HCT116 (cell line): ENCODE results near the gene IPO13. TPM values are rescaled to one million over a fixed set of nuclear protein-coding genes. Genes with fewer than 3 reads are reported as not detected.

Source experiments
- ATAC-seq: fragments of 200-7000 bp; cut with Tn5 transposase; 2 replicates; pipeline ENCODE4 v1.9.1; 2020; ENCODE audit warnings: mild to moderate bottlenecking, moderate library complexity
- BruUV-seq: library from RNA; stranded (reverse); fragments of 400-500 nt; replicated peaks from 2 replicates; lab custom pipeline; 2021; lab: Mats Ljungman, UMichigan
- CTCF ChIA-PET: fragments of 300-600 bp; sonication (Branson Sonifier 250); formaldehyde crosslinking; loops from one replicate; lab custom pipeline; 2021; ENCODE audit warnings: antibody characterized with exemption; lab: Charles Lee
- POLR2A ChIA-PET: fragments of 300-600, 350-600 bp; sonication (Branson Sonifier 250); formaldehyde crosslinking; loops from one replicate; lab custom pipeline; 2021; ENCODE audit warnings: antibody characterized with exemption; lab: Charles Lee
- RAD21 ChIA-PET, 2 experiments: fragments of 300-600 bp; sonication (Branson Sonifier 250); formaldehyde crosslinking; loops; one replicate each; lab custom pipeline; 2023; ENCODE audit warnings: low total read pairs in 2 of 2; ENCODE audit not compliant: uncharacterized antibody in 2 of 2, unreplicated experiment in 2 of 2, low non-redundant PET in 1 of 2; lab: Charles Lee
- DNase-seq: peaks from one replicate; pipeline ENCODE4 v3.0.0-alpha.2; 2010; ENCODE audit warnings: low read depth, low spot score
- H2AFZ ChIP-seq: fragments of 200-600 bp; shearing (Covaris generic), sonication (generic); 2 replicates; pipeline ENCODE4 v1.6.1; 2017; ENCODE audit warnings: low read depth, mixed run types, mixed read lengths, antibody characterized with exemption, low read length; ENCODE audit not compliant: poor library complexity, severe bottlenecking
- H3K27ac ChIP-seq: 2 replicates; pipeline ENCODE4 v1.5.1; 2012; ENCODE audit warnings: low read depth, low read length
- H3K27me3 ChIP-seq: fragments of 200-600 bp; sonication (generic); 2 replicates; pipeline ENCODE4 v1.6.1; 2016; ENCODE audit warnings: mixed run types, low read length, mixed read lengths; ENCODE audit not compliant: insufficient read depth
- H3K36me3 ChIP-seq, 2 experiments: fragments of 200-500 bp in 1 of 2; fragments of 200-600 bp in 1 of 2; sonication (Bioruptor generic) in 1 of 2; sonication (generic) in 1 of 2; 2 replicates each; pipeline versions ENCODE4 v1.5.1 to v1.6.1; 2014 to 2016; ENCODE audit warnings: low read length in 2 of 2, inconsistent platforms in 1 of 2, mixed read lengths in 1 of 2, mixed run types in 1 of 2; ENCODE audit not compliant: insufficient read depth in 2 of 2, control insufficient read depth in 1 of 2
- H3K4me1 ChIP-seq, 2 experiments: fragments of 200-600 bp in 1 of 2; sonication (generic) in 1 of 2; 2 replicates each; pipeline versions ENCODE4 v1.5.1 to v1.6.1; 2012 to 2017; ENCODE audit warnings: low read length in 2 of 2, inconsistent platforms in 1 of 2, mild to moderate bottlenecking in 1 of 2, mixed read lengths in 1 of 2, mixed run types in 1 of 2, moderate library complexity in 1 of 2; ENCODE audit not compliant: insufficient read depth in 2 of 2, control insufficient read depth in 1 of 2
- H3K4me2 ChIP-seq: fragments of 200-600 bp; sonication (generic); 2 replicates; pipeline ENCODE4 v1.6.1; 2017; ENCODE audit warnings: mixed run types, low read length, mixed read lengths
- H3K4me3 ChIP-seq, 2 experiments: fragments of 200-600 bp in 1 of 2; sonication (generic) in 1 of 2; replicated peaks in 1 of 2; 2 replicates each; pipeline ENCODE4 v1.5.1; 2011 to 2016; ENCODE audit warnings: low read length in 2 of 2, control low read depth in 1 of 2, low read depth in 1 of 2, mild to moderate bottlenecking in 1 of 2, mixed read lengths in 1 of 2, mixed run types in 1 of 2
- H3K79me2 ChIP-seq: fragments of 200-600 bp; sonication (generic); 2 replicates; pipeline ENCODE4 v1.6.1; 2017; ENCODE audit warnings: mild to moderate bottlenecking, mixed run types, low read length, moderate library complexity, mixed read lengths; ENCODE audit not compliant: insufficient read depth
- H3K9ac ChIP-seq: fragments of 200-600 bp; sonication (generic); 2 replicates; pipeline ENCODE4 v1.6.1; 2016; ENCODE audit warnings: low read length, mixed read lengths
- H3K9me2 ChIP-seq: fragments of 200-600 bp; sonication (generic), shearing (Covaris generic); 2 replicates; pipeline ENCODE4 v1.6.1; 2017; ENCODE audit warnings: mixed run types, mild to moderate bottlenecking, moderate library complexity; ENCODE audit not compliant: insufficient read depth
- H3K9me3 ChIP-seq, 2 experiments: fragments of 200-500 bp in 1 of 2; fragments of 200-600 bp in 1 of 2; sonication (Bioruptor generic) in 1 of 2; sonication (generic) in 1 of 2; 2 replicates each; pipeline ENCODE4 v1.6.1; 2014 to 2017; ENCODE audit warnings: low read length in 2 of 2, mixed read lengths in 2 of 2, inconsistent platforms in 1 of 2, low read depth in 1 of 2, mild to moderate bottlenecking in 1 of 2, mixed run types in 1 of 2, moderate library complexity in 1 of 2; ENCODE audit not compliant: control insufficient read depth in 1 of 2, insufficient read depth in 1 of 2
- H4K20me1 ChIP-seq: fragments of 200-600 bp; sonication (generic), shearing (Covaris generic); 2 replicates; pipeline ENCODE4 v1.6.1; 2017; ENCODE audit warnings: mixed run types, mild to moderate bottlenecking, moderate library complexity; ENCODE audit not compliant: insufficient read depth
- ATF3 ChIP-seq: IDR thresholded peaks from 2 replicates; pipeline ENCODE4 v1.6.1; 2012
- CEBPB ChIP-seq: IDR thresholded peaks from 2 replicates; pipeline ENCODE4 v1.6.1; 2012; ENCODE audit warnings: low read depth
- EGR1 ChIP-seq: IDR thresholded peaks from 2 replicates; pipeline ENCODE4 v1.6.1; 2012; ENCODE audit warnings: low read depth
- ELF1 ChIP-seq: IDR thresholded peaks from 2 replicates; pipeline ENCODE4 v1.6.1; 2012; ENCODE audit warnings: low read depth, borderline replicate concordance
- EZH2 ChIP-seq: fragments of 200-600 bp; sonication (generic); IDR thresholded peaks from 2 replicates; pipeline ENCODE4 v1.6.1; 2017; ENCODE audit warnings: antibody characterized with exemption, mixed run types
- EZH2phosphoT487 ChIP-seq: fragments of 200-600 bp; IDR thresholded peaks from 2 replicates; pipeline ENCODE4 v1.6.1; 2018; ENCODE audit warnings: antibody characterized with exemption, borderline replicate concordance
- FOSL1 ChIP-seq: IDR thresholded peaks from 2 replicates; pipeline ENCODE4 v1.6.1; 2012; ENCODE audit warnings: low read depth
- JUND ChIP-seq: IDR thresholded peaks from 2 replicates; pipeline ENCODE4 v1.6.1; 2012
- MAX ChIP-seq: IDR thresholded peaks from 2 replicates; pipeline ENCODE4 v1.6.1; 2012
- POLR2A ChIP-seq: IDR thresholded peaks from 2 replicates; pipeline ENCODE4 v1.7.0; 2011; ENCODE audit warnings: borderline replicate concordance; ENCODE audit not compliant: insufficient read depth, insufficient read length; ENCODE audit errors: extremely low read depth
- POLR2AphosphoS5 ChIP-seq: IDR thresholded peaks from 2 replicates; pipeline ENCODE4 v1.6.1; 2011; ENCODE audit warnings: mild to moderate bottlenecking, low read depth, low read length, moderate library complexity
- RAD21 ChIP-seq: IDR thresholded peaks from 2 replicates; pipeline ENCODE4 v1.6.1; 2012; ENCODE audit warnings: low read depth, mild to moderate bottlenecking
- REST ChIP-seq: IDR thresholded peaks from 2 replicates; pipeline ENCODE4 v1.6.1; 2012; ENCODE audit warnings: low read depth
- SIN3A ChIP-seq: IDR thresholded peaks from 2 replicates; pipeline ENCODE4 v1.6.1; 2012; ENCODE audit warnings: low read depth
- SRF ChIP-seq: IDR thresholded peaks from 2 replicates; pipeline ENCODE4 v1.6.1; 2012; ENCODE audit warnings: low read depth
- TCF7L2 ChIP-seq: IDR thresholded peaks from 2 replicates; pipeline ENCODE4 v1.7.0; 2011; ENCODE audit warnings: borderline replicate concordance, inconsistent platforms; ENCODE audit not compliant: insufficient read depth, insufficient read length; ENCODE audit errors: extremely low read depth
- ZBTB33 ChIP-seq: IDR thresholded peaks from 2 replicates; pipeline ENCODE4 v1.6.1; 2011; ENCODE audit warnings: mild to moderate bottlenecking, low read length, moderate library complexity; ENCODE audit not compliant: insufficient replicate concordance; ENCODE audit errors: extremely low read depth
- ZFX ChIP-seq: fragments of 450-650 bp; IDR thresholded peaks from 2 replicates; pipeline ENCODE4 v1.6.1; 2017
- intact Hi-C: fragments of 100-400 bp; cut with micrococcal nuclease; formaldehyde crosslinking; loops from 2 replicates; pipeline ENCODE4 v1.10.0; 2022
- total RNA-seq: library from RNA; stranded (reverse); gene quantifications from one replicate; pipeline ENCODE4 v1.2.1, GENCODE V29; 2021; ENCODE audit not compliant: unreplicated experiment

IPO13 gene
- total RNA-seq, 1 experiment from 2014 or later: 18.7 TPM

- no peak overlapping the region for H3K27ac ChIP-seq
- H3K9ac ChIP-seq: no peak overlapping the region
- H3K79me2 ChIP-seq: no peaks in the 10 kb centered on the region
- CTCF ChIA-PET: interaction anchor here (1.1 to 4.7 kb wide), 2 partner anchors 16 to 21 kb away, joined by 3 to 21 read pairs; no protein-coding TSS in a partner anchor
- no TSS peak for BruUV-seq
- H3K4me3 ChIP-seq: no peak overlapping the region
- H2AFZ ChIP-seq: no peak overlapping the region
- H3K4me1 ChIP-seq: peaks cover 0 to 33% of the 10 kb centered on the region in 2 experiments; a peak in 2 of 4 replicates
- DNase-seq (no peak), ATAC-seq (no peak)
- H3K36me3 ChIP-seq: no peaks in the 10 kb centered on the region
- no peak for TF ChIP-seq POLR2A
- TF ChIP-seq ZFX: no peak
- TF ChIP-seq JUND: no peak
- no peak for TF ChIP-seq SIN3A
- no peak for TF ChIP-seq SRF
- no peak for TF ChIP-seq POLR2AphosphoS5
- no peak for TF ChIP-seq EZH2phosphoT487
- no peak for TF ChIP-seq EZH2
- no peak for TF ChIP-seq EGR1
- no peak for TF ChIP-seq ZBTB33
- no peak for TF ChIP-seq TCF7L2
- no peak for TF ChIP-seq FOSL1
- no peak for TF ChIP-seq ATF3
- no peak for TF ChIP-seq REST
- TF ChIP-seq RAD21: no peak
- no peak for TF ChIP-seq CEBPB
- TF ChIP-seq ELF1: no peak
- no peak for TF ChIP-seq MAX
- no peaks in the 10 kb centered on the region for H3K27me3 ChIP-seq
- RAD21 ChIA-PET: no interaction called here
- intact Hi-C loops: no loop called here
- H3K4me2 ChIP-seq: no peak overlapping the region
- H3K9me2 ChIP-seq: peaks cover 3% of the 10 kb centered on the region; the same call in 1 of the 2 replicates
- H4K20me1 ChIP-seq: no peaks in the 10 kb centered on the region
- no peaks in the 10 kb centered on the region for H3K9me3 ChIP-seq
- POLR2A ChIA-PET: no interaction called here
Observed at GRCh38 chr1:43913666-43914360, 32.9 kb upstream of the IPO13 start.
